Uterus (tissue), 4 donors: ENCODE measurements around the gene OR1I1. TPM values are rescaled to one million over a fixed set of nuclear protein-coding genes. Genes with fewer than 3 reads are reported as not detected.

ENCODE experiments used
- DNase-seq, 2 donors: peaks; one replicate each; pipeline ENCODE4 v3.0.0-alpha.2; 2019 to 2020
- H3K27ac ChIP-seq, 2 donors: fragments of 200-600 bp; sonication (generic); 1 replicate in 1 of 2; 2 replicates in 1 of 2; pipeline ENCODE4 v1.5.1; 2016 to 2018
- H3K27me3 ChIP-seq, 2 donors: fragments of 200-600 bp; sonication (generic); one replicate each; pipeline ENCODE4 v1.5.1; 2018 to 2019; ENCODE audit warnings: control low read depth in 1 of 2
- H3K36me3 ChIP-seq, 2 donors: fragments of 200-600 bp; sonication (generic); one replicate each; pipeline ENCODE4 v1.5.1; 2019; ENCODE audit warnings: control low read depth in 1 of 2
- H3K4me1 ChIP-seq, 2 donors: fragments of 200-600 bp; sonication (generic); one replicate each; pipeline ENCODE4 v1.5.1; 2018 to 2019; ENCODE audit warnings: control low read depth in 1 of 2
- H3K4me3 ChIP-seq, 2 donors: fragments of 200-600 bp; sonication (generic); 1 replicate in 1 of 2; 2 replicates in 1 of 2; pipeline ENCODE4 v1.5.1; 2018 to 2019; ENCODE audit warnings: mild to moderate bottlenecking in 1 of 2
- H3K9me3 ChIP-seq, 2 donors: fragments of 200-600 bp; sonication (generic); one replicate each; pipeline ENCODE4 v1.5.1; 2019; ENCODE audit warnings: control low read depth in 1 of 2
- CTCF ChIP-seq, 4 experiments: fragments of 200-600 bp in 2 of 4; fragments of 450-650 bp in 2 of 4; sonication (generic) in 2 of 4; IDR thresholded peaks; one replicate each; pipeline ENCODE4 v1.5.1; 2016 to 2019; ENCODE audit warnings: antibody characterized with exemption in 4 of 4, mild to moderate bottlenecking in 2 of 4, moderate library complexity in 1 of 4
- POLR2A ChIP-seq, 2 donors: fragments of 450-650 bp; IDR thresholded peaks; one replicate each; pipeline ENCODE4 v1.6.1; 2016; ENCODE audit warnings: antibody characterized with exemption in 2 of 2, mild to moderate bottlenecking in 1 of 2, moderate library complexity in 1 of 2
- intact Hi-C: fragments of 100-400 bp; cut with DNase I; formaldehyde crosslinking; loops from one replicate; pipeline ENCODE4 v1.15.1; 2023; ENCODE audit warnings: low total_unique reads
- total RNA-seq, 4 donors: library from RNA; depleted of rRNA in 3 of 4; stranded (reverse); fragments of >200 nt in 3 of 4; gene quantifications; one replicate each; pipeline versions ENCODE4 v1.1.0 to v1.2.4, GENCODE V29; 2014 to 2023
- donor health status: DM: yes; HTN: yes; CAD: no.

Gene OR1I1
- total RNA-seq, 4 donors from 2014 or later: not detected

GRCh38 chr19:15118789-15119494 is 36.9 kb downstream of the OR1I1 start:
- Histone ChIP-seq H3K27me3 (no peaks in the 10 kb centered on the region), H3K36me3 (no peaks in the 10 kb centered on the region), H3K4me1 (no peaks in the 10 kb centered on the region), H3K9me3 (no peaks in the 10 kb centered on the region), H3K4me3 (no peak overlapping the region), H3K27ac (no peak overlapping the region)
- intact Hi-C loops: no loop called here
- no peak for TF ChIP-seq CTCF (IDR thresholded peaks at IDR 0.05)
- TF ChIP-seq POLR2A (IDR thresholded peaks at IDR 0.05): no peak
- DNase-seq: no peak

- H3K27ac ChIP-seq: no peak overlapping the region
- H3K27me3 ChIP-seq: no peaks in the 10 kb centered on the region
- no peak for DNase-seq
- TF ChIP-seq POLR2A (IDR thresholded peaks at IDR 0.05) (no peak), CTCF (IDR thresholded peaks at IDR 0.05) (no peak)
- no peaks in the 10 kb centered on the region for H3K9me3 ChIP-seq
- intact Hi-C loops: no loop called here
- H3K4me1 ChIP-seq: no peaks in the 10 kb centered on the region
- no peak overlapping the region for H3K4me3 ChIP-seq
- H3K36me3 ChIP-seq: no peaks in the 10 kb centered on the region
Observed at GRCh38 chr19:15120135-15121026, 38.4 kb downstream of the OR1I1 start.

- TF ChIP-seq CTCF (IDR thresholded peaks at IDR 0.05): no peak
- no peak for TF ChIP-seq POLR2A (IDR thresholded peaks at IDR 0.05)
- Histone ChIP-seq H3K4me1 (no peaks in the 10 kb centered on the region), H3K27ac (no peak overlapping the region), H3K9me3 (no peaks in the 10 kb centered on the region), H3K4me3 (no peak overlapping the region), H3K36me3 (no peaks in the 10 kb centered on the region), H3K27me3 (no peaks in the 10 kb centered on the region)
- intact Hi-C loops: no loop called here
- DNase-seq: no peak
Observed at GRCh38 chr19:15122331-15123030, 40.5 kb downstream of the OR1I1 start.

- no peak for DNase-seq
- no peaks in the 10 kb centered on the region for H3K4me1 ChIP-seq
- H3K4me3 ChIP-seq: no peak overlapping the region
- H3K27ac ChIP-seq: no peak overlapping the region
- H3K9me3 ChIP-seq: no peaks in the 10 kb centered on the region
- TF ChIP-seq CTCF (IDR thresholded peaks at IDR 0.05): no peak
- no peak for TF ChIP-seq POLR2A (IDR thresholded peaks at IDR 0.05)
- no peaks in the 10 kb centered on the region for H3K27me3 ChIP-seq
- intact Hi-C loops: no loop called here
- H3K36me3 ChIP-seq: no peaks in the 10 kb centered on the region
Observed at GRCh38 chr19:15123031-15123890, 41.2 kb downstream of the OR1I1 start.
